Caco-2 (cell line): ENCODE data around the gene FSTL3. TPM values are rescaled to one million over a fixed set of nuclear protein-coding genes. Genes with fewer than 3 reads are reported as not detected.
A peak's percentile ranks its signal among the peaks of the same experiment; 100 is the strongest.

Experiments
- BruUV-seq: library from RNA; stranded (reverse); fragments of 400-500 nt; replicated peaks from 2 replicates; lab custom pipeline; 2021; lab: Mats Ljungman, UMichigan
- CTCF ChIA-PET: fragments of 300-600 bp; sonication (Branson Sonifier 250); formaldehyde crosslinking; loops from one replicate; lab custom pipeline; 2022; ENCODE audit warnings: antibody characterized with exemption; lab: Charles Lee
- POLR2A ChIA-PET: fragments of 300-600 bp; sonication (Branson Sonifier 250); formaldehyde crosslinking; loops from one replicate; lab custom pipeline; 2022; ENCODE audit warnings: antibody characterized with exemption; lab: Charles Lee
- DNase-seq, 2 experiments: peaks; one replicate each; pipeline versions ENCODE4 v3.0.0 to v3.0.0-alpha.2; 2020 to 2022
- H3K27me3 ChIP-seq: replicated peaks from 2 replicates; pipeline ENCODE4 v1.6.0; 2011; ENCODE audit warnings: low read length; ENCODE audit not compliant: control insufficient read depth, insufficient read depth
- H3K36me3 ChIP-seq: 2 replicates; pipeline ENCODE4 v1.5.1; 2011; ENCODE audit warnings: low read length; ENCODE audit not compliant: control insufficient read depth, insufficient read depth
- H3K4me1 ChIP-seq: fragments of 250-450 bp; sonication (Bioruptor Pico); 2 replicates; pipeline ENCODE4 v1.5.1; 2020; ENCODE audit warnings: mild to moderate bottlenecking
- H3K4me3 ChIP-seq: 2 replicates; pipeline ENCODE4 v1.5.1; 2011; ENCODE audit warnings: low read depth, mild to moderate bottlenecking, control low read depth, low read length
- H3K9me3 ChIP-seq: fragments of 250-450 bp; sonication (Bioruptor Pico); 2 replicates; pipeline ENCODE4 v1.5.1; 2020; ENCODE audit warnings: mild to moderate bottlenecking, moderate library complexity
- H3K27ac Mint-ChIP-seq: one replicate; pipeline ENCODE4 v1.8.0; 2022; ENCODE audit warnings: mixed read lengths; ENCODE audit not compliant: unreplicated experiment
- H3K27me3 Mint-ChIP-seq: one replicate; pipeline ENCODE4 v1.8.0; 2022; ENCODE audit warnings: mixed read lengths; ENCODE audit not compliant: insufficient read depth, unreplicated experiment
- H3K36me3 Mint-ChIP-seq: one replicate; pipeline ENCODE4 v1.8.0; 2022; ENCODE audit warnings: mild to moderate bottlenecking, mixed read lengths; ENCODE audit not compliant: insufficient read depth, unreplicated experiment
- H3K4me1 Mint-ChIP-seq: one replicate; pipeline ENCODE4 v1.8.0; 2022; ENCODE audit warnings: low read depth, mixed read lengths; ENCODE audit not compliant: unreplicated experiment
- H3K4me3 Mint-ChIP-seq: one replicate; pipeline ENCODE4 v1.8.0; 2022; ENCODE audit warnings: mild to moderate bottlenecking, moderate library complexity, mixed read lengths; ENCODE audit not compliant: unreplicated experiment
- H3K9me3 Mint-ChIP-seq: one replicate; pipeline ENCODE4 v1.8.0; 2022; ENCODE audit warnings: mixed read lengths; ENCODE audit not compliant: unreplicated experiment
- CTCF ChIP-seq, 2 experiments: fragments of 200-600 bp in 1 of 2; IDR thresholded peaks; 1 replicate in 1 of 2; 2 replicates in 1 of 2; pipeline versions ENCODE4 v1.5.1 to v1.8.0; 2011 to 2022; ENCODE audit warnings: antibody characterized with exemption in 1 of 2, control low read depth in 1 of 2, inconsistent platforms in 1 of 2, low read depth in 1 of 2, low read length in 1 of 2, mild to moderate bottlenecking in 1 of 2, moderate library complexity in 1 of 2; ENCODE audit not compliant: insufficient read depth in 1 of 2, severe bottlenecking in 1 of 2, unreplicated experiment in 1 of 2
- intact Hi-C: fragments of 100-400 bp; cut with micrococcal nuclease; formaldehyde crosslinking; loops from one replicate; pipeline ENCODE4 v1.10.0; 2022; ENCODE audit not compliant: unreplicated experiment
- total RNA-seq: library from RNA; stranded (reverse); gene quantifications from 2 replicates; pipeline ENCODE4 v1.2.3, GENCODE V29; 2022

The FSTL3 gene
- total RNA-seq, 1 experiment from 2014 or later, result 26.3 TPM

DNA sequence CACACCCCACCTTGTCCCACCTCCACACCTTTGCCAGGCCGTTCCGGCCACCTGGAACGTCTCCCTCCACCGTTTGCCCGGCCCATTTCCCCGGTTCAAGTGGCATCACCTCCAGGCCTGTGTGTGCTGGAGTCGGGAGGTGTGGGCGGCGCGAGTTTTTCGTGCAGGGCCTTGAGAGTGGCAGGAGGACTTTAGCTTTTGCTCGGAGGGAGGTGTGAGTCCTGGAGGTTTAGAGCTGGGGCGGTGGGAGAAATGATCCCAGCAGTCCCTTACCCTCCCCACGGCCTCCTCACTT, 28.2 kb downstream of the FSTL3 start:
- Mint-ChIP-seq H3K27ac (no peak overlapping the region), H3K36me3 (no peaks in the 10 kb centered on the region), H3K27me3 (no peaks in the 10 kb centered on the region), H3K4me3 (no peak overlapping the region), H3K9me3 (no peaks in the 10 kb centered on the region), H3K4me1 (no peaks in the 10 kb centered on the region)
- POLR2A ChIA-PET, result no interaction called here
- Histone ChIP-seq H3K36me3 (no peaks in the 10 kb centered on the region), H3K27me3 (no peaks in the 10 kb centered on the region), H3K4me3 (no peak overlapping the region), H3K4me1 (no peaks in the 10 kb centered on the region), H3K9me3 (no peaks in the 10 kb centered on the region)
- no TSS peak for BruUV-seq
- CTCF ChIA-PET, result interaction anchor here (1.2 kb wide), 1 partner anchor 30 kb away, joined by 4 read pairs; no protein-coding TSS in a partner anchor
- no peak for TF ChIP-seq CTCF (IDR thresholded peaks at IDR 0.05; ENCODE audit: insufficient read depth in 1 of 2, low read depth in 1 of 2, low read length in 1 of 2, severe bottlenecking in 1 of 2, unreplicated experiment in 1 of 2)
- DNase-seq, result no peak
- intact Hi-C loops, result no loop called here

GRCh38 chr19:708154-709143, 32.3 kb downstream of the FSTL3 start, which contains the start of gene PALM:
Gene PALM (plus strand): TSS chr19:708935. CDS start chr19:709147, 212 bp downstream.
- no peaks in the 10 kb centered on the region for H3K9me3 Mint-ChIP-seq
- Histone ChIP-seq H3K4me3 (peak within 1 kb of the TSS; percentile 49), H3K4me1 (peaks cover 8% of the 10 kb centered on the region), H3K36me3 (no peaks in the 10 kb centered on the region), H3K27me3 (no peaks in the 10 kb centered on the region), H3K9me3 (no peaks in the 10 kb centered on the region)
- H3K4me1 Mint-ChIP-seq, result no peaks in the 10 kb centered on the region
- ChIA-PET POLR2A (no interaction called here), CTCF (no interaction called here)
- TF ChIP-seq CTCF (IDR thresholded peaks at IDR 0.05; ENCODE audit: insufficient read depth in 1 of 2, low read depth in 1 of 2, low read length in 1 of 2, severe bottlenecking in 1 of 2, unreplicated experiment in 1 of 2), result no peak
- peaks cover 4% of the 10 kb centered on the region for H3K36me3 Mint-ChIP-seq
- H3K4me3 Mint-ChIP-seq, result peak within 1 kb of the TSS; percentile 55
- DNase-seq, result peak in 1 of 2 experiments; percentile 52
- no peak within 1 kb of the TSS for H3K27ac Mint-ChIP-seq
- BruUV-seq, result no TSS peak
- intact Hi-C loops, result no loop called here
- H3K27me3 Mint-ChIP-seq, result no peaks in the 10 kb centered on the region

- CTCF ChIA-PET, result no interaction called here
Observed at GRCh38 chr19:709196-709964, 33.2 kb downstream of the FSTL3 start.

More at GRCh38 chr19:709196-709964, 33.2 kb downstream of the FSTL3 start:
- H3K4me3 ChIP-seq, result peak overlapping the region; percentile 49
- no peaks in the 10 kb centered on the region for H3K27me3 Mint-ChIP-seq
- POLR2A ChIA-PET, result no interaction called here
- H3K27ac Mint-ChIP-seq, result no peak overlapping the region
- no TSS peak for BruUV-seq
- no peak for DNase-seq
- no peaks in the 10 kb centered on the region for H3K9me3 Mint-ChIP-seq
- H3K4me3 Mint-ChIP-seq, result peak overlapping the region; percentile 33
- TF ChIP-seq CTCF (IDR thresholded peaks at IDR 0.05; ENCODE audit: insufficient read depth in 1 of 2, low read depth in 1 of 2, low read length in 1 of 2, severe bottlenecking in 1 of 2, unreplicated experiment in 1 of 2), result no peak
- H3K4me1 ChIP-seq, result peaks cover 8% of the 10 kb centered on the region
- no peaks in the 10 kb centered on the region for H3K9me3 ChIP-seq
- H3K36me3 Mint-ChIP-seq, result peaks cover 4% of the 10 kb centered on the region
- intact Hi-C loops, result no loop called here
- H3K4me1 Mint-ChIP-seq, result no peaks in the 10 kb centered on the region
- no peaks in the 10 kb centered on the region for H3K27me3 ChIP-seq
- no peaks in the 10 kb centered on the region for H3K36me3 ChIP-seq
